Mammary epithelial cell (primary cell): ENCODE measurements around the gene SLC25A36.

Experiments
- EZH2 ChIP-seq: IDR thresholded peaks from 2 replicates; pipeline ENCODE4 v1.6.1; 2012; ENCODE audit warnings: low read length, inconsistent platforms, borderline replicate concordance
- TF ChIP-seq, protein P1 (sequence below), 2 donors: IDR thresholded peaks in 1 of 2; conservative IDR thresholded peaks in 1 of 2; 2 replicates each; pipeline ENCODE4 v1.5.1; 2011 to 2012; ENCODE audit warnings: inconsistent platforms in 2 of 2, low read length in 2 of 2, mild to moderate bottlenecking in 2 of 2, control low read depth in 1 of 2, low read depth in 1 of 2; ENCODE audit not compliant: insufficient read depth in 1 of 2; ENCODE audit errors: extremely low read depth in 1 of 2

DNA sequence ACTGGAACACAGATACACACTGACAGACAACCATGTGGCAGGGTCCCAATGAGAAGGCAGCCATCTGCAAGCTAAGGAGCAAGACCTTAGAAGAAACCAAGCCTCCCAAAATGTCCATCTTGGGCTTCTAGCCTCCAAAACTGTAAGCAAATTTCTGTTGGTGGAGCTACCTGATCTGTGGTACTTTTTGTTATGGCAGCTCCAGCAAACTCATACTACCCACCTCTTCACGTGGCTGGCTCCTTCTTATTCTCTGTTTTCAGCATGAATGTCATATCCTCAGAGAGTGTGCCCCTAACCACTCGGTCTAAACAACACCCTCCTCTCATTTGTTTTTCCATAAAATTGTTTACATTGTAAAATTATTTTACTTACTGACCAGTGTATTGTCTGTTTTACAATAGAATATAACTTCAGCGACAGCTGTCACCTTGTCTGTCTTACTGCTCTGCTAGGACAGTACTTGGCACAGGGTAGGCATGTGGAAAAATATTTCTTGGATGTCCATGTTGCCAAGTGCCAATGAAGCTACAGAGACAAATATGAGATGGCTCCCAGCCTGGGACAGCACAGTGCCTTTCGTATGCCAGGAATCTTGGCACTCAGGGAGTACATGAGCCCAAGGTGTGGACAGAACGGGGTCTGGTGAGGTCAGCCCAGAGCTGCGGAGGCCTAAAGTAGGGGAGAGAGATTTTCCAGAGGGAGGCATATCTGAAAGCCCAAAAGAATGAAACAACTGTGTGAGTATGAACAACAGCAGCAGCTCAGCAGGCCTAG lies 17.4 kb upstream of the SLC25A36 start:
- no peak for TF ChIP-seq EZH2
- TF ChIP-seq, protein P1, sequence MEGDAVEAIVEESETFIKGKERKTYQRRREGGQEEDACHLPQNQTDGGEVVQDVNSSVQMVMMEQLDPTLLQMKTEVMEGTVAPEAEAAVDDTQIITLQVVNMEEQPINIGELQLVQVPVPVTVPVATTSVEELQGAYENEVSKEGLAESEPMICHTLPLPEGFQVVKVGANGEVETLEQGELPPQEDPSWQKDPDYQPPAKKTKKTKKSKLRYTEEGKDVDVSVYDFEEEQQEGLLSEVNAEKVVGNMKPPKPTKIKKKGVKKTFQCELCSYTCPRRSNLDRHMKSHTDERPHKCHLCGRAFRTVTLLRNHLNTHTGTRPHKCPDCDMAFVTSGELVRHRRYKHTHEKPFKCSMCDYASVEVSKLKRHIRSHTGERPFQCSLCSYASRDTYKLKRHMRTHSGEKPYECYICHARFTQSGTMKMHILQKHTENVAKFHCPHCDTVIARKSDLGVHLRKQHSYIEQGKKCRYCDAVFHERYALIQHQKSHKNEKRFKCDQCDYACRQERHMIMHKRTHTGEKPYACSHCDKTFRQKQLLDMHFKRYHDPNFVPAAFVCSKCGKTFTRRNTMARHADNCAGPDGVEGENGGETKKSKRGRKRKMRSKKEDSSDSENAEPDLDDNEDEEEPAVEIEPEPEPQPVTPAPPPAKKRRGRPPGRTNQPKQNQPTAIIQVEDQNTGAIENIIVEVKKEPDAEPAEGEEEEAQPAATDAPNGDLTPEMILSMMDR (conservative IDR thresholded peaks at IDR 0.05 in 1 of 2, IDR thresholded peaks at IDR 0.05 in 1 of 2; ENCODE audit: extremely low read depth in 1 of 2, insufficient read depth in 1 of 2, low read depth in 1 of 2, low read length in 2 of 2): no peak
